M059J (cell line): Measurements from ENCODE around the gene PECR. TPM values are rescaled to one million over a fixed set of nuclear protein-coding genes. Genes with fewer than 3 reads are reported as not detected.
"Not testable (repeated sequence)": the region's sequence is repeated elsewhere in the genome, so short reads cannot be mapped to it uniquely, and the experiment has no call there.

Experiments
- DNase-seq: peaks from one replicate; pipeline ENCODE4 v3.0.0-alpha.2; 2012; ENCODE audit warnings: low read depth
- total RNA-seq: library from RNA; depleted of rRNA; stranded (reverse); fragments of >200 nt; shearing (Covaris generic); gene quantifications from 2 replicates; pipeline ENCODE4 v1.2.3, GENCODE V29; 2014

The PECR gene
- total RNA-seq, 1 experiment from 2014 or later, result 9.0 TPM

DNA sequence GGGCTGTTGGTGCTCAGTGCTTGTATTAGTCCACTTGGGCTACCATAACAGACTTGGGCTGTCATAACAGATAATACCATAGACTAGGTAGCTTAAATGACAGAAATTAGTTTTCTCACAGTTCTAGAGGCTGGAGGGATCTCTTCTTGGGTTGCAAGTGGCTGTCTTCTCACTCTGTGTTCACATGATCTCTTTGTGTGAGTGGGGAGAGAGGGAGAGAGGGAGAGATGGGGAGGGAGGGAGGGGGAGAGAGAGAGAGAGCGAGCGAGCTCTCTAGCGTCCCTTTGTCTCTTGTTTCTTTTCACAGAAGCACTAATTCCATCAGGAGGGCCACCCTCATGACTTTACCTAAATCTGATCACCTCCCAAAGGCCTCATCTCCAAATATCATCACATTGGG is 23.1 kb upstream of the PECR start:
- DNase-seq, result no peak

DNA sequence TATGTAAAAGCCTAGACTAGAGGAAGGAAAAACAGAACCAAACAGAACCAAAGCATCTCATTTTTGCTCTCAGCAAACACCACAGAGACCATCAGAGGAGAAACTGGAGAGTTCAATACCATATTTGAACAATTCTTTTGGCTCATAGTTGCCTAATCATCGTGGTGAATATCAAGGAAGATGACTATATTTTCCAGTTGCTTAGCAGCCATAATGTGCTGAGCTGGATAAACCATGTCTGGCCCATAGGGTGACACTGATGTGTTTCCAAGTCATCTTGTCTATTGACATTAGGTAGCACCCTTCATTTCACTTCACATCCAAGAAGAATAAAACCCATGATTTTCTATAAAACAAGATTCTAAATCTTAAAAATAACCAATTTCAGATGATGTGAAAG is 21.6 kb upstream of the PECR start:
- DNase-seq, result no peak

DNA sequence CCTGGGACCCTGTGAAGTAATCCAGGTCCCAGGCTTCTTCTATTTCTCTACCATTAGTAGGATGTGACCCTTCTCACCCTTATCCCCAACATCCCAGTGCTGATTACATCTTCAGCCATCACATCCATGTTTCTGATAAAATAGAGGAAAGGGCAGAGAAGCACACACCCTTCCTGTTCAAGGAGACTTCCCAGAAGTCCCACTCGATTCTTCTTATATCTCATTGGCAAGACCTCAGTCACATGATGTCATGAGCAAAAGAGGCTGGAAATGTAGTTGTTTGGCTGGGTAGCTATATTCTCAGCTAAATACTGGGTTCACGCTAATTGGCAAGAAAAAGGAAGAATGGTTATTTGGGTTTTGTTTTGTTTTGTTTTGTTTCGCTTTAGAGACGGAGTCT is 19.5 kb upstream of the PECR start:
- no peak for DNase-seq

DNA sequence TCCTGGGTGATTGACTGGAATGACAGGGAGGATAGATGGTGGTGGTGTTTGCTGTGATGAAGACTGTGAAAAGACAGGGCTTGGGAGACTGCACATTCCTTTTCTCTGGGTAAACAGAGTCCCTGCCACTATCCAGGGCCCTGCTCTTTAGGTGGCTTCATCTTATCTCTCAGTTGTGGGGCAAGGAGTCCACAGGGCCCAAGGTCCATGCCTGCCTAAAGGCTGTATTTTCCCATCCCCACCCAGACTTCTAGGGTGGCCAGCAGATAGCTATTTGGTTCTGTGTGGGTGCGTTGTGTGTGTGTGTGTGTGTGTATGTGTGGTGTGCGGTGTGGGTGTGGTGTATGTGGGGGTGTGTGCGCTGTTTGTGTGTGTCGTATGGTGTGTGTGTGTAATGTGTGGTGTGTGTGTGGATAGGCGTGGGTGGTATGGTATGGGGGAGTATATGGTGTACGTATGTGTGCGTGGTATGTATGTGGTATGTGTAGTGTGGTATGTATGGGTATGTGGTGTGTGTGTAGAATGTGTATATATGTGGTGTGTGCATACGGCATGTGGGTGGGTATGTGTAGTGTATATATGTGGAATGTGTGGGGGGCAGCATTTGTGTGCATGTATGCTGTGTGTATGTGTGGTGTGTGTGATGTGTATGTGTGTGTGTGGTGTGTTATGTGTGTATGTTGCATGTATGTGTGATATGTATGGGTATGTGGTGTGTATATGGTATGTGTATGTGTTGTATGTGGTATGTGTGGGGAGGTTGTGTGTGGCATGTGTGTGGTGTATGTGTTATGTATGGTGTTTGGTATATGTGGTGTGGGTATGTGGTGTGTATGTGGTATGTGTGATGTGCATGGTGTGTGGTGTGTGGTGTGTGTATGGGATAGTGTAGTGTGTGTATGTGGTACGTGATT is 17.1 kb upstream of the PECR start:
- DNase-seq, result no peak

DNA sequence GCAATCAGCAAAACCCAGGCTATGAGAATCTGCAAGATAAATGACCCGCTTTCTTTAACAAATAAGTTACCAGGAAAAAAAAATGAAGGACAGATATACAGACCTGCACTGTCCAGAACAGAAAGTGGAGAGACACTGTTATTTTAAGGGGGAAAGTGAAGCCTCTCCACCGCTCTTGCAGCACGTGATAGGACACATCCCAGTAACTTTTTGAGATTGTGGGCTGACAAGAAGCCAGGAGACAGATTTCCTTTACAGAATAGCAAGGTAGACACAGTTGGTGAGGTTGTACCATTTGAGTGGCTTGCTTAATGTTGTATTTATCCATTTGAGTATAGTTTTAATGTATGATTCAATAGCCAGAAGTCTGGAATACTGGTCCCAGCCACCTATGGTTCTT is 13.1 kb upstream of the PECR start:
- no peak for DNase-seq

DNA sequence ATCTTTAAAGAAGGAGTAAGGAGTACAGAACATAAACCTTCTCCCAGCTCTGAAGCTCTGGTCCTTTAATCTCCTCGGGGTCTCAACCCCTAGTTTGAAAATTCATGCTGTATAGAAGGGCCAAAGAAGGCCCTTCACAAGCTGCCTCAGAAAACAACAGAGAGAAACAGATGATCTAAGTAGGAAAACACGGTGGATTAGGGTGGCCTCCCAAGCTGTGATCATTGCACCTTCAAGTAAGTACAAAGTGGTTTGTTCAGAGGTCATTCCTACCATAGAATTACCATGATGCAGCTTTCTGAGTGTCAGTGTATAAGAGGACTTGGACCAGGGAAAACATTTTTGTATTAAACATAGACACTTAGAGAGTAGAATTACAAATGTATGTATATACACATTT is 11.0 kb upstream of the PECR start:
- DNase-seq, result no peak

DNA sequence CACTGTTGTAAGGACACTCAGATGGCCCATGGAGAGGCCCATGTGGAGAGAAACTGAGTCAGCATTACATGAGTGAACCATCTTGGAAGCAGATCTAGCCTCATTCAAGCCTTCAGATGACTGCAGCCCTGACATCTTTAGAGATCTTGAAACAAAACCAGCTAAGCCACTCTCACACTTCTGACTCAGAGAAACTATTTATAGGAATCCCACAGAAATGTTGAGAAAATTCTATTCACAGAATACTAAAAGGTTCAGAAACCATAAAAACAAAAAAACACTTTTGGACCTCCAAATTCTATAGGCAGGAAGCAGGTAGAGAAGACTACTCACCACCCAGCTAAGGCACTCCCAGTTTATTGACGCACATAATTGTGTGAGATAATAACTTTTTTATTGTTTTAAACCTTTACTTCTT is 8.8 kb upstream of the PECR start:
- DNase-seq, result peak; percentile 22

DNA sequence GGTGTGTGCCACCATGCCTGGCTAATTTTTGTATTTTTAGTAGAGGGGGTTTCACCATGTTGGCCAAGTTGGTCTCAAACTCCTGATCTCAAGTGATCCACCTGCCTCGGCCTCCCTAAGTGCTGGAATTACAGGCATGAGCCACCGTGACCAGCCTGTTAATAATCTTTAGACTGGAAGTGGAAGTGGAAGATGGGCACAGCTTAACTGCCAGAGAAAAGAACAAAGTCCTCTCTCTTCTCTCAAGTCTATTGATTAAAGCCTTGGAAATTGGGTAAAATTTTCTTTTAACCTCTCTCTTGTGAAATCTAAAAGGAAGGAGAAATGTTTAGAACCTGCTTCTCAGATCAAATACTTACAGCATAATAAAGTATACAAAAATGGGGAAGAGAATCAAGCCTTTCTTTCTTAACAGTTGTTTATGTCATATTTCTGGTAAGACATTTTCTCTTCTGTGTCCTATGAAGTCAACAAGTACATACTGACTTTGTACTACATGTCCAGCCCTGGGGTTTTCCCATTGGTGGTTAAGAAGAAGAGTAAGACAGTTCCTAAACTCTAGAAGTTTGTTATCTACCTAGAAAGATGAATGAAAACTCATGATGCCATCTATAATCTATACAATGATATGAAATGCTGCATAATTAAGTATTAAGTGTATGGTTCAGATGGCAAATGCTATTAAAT is 4.7 kb upstream of the PECR start:
- no peak for DNase-seq

DNA sequence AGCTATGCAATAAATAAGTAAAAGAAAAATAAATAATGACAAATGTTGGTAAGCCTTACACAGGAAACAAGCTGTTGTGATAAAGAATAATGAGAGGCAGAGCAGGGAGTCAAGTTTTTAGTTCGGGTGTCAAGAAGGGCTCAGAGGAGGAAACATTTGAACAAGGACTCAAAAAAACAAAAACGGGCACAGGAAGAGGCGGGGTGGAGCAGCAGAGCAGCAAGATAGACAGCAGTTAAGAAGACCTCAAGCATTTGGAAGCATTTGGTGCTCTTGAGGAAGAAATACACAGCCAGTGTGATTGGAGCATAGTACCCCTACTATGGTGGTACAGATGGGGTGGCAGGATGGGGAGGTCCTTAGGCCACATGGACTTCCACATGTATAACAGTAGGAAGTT is 2.9 kb upstream of the PECR start:
- DNase-seq, result no peak

DNA sequence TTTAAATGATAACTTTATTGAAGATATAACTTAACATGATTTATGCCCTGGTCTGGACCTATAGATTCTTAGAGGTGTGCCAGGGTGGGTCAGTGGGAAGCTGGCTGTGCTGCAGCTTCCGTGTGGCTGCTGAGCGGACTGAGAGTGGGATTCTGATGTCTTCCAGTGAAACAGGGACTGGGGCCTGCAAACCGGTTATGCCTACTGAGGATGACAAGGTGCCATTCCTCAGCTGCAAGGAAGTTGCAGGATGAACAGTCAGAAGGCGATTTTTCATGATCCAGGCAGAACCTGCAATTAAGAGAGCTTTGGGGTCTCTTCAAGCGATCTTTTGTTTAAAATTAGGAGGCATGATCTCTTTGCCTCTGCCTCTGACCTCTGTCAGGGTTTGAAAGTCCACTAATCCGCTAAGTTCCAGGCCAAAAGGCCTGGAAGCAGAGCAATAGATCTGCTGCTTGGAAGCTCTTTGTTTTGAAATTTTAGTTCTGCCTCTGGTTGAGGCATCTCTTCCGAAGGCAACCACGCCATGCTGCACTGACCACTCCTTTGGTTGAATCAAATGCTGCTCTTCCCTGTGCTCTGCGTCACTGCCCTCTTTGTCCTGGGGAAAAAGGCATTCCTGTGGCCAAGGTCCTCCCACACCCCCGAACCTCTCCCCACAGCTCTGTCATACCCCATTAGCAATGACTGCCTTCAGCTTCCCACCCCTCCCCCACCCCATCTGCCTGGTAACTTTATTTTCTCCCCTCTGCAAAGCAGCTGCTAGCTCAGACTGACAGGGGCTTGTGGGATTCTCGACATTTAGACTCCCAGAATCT is 2.1 kb upstream of the PECR start:
- DNase-seq, result peak; percentile 83

DNA sequence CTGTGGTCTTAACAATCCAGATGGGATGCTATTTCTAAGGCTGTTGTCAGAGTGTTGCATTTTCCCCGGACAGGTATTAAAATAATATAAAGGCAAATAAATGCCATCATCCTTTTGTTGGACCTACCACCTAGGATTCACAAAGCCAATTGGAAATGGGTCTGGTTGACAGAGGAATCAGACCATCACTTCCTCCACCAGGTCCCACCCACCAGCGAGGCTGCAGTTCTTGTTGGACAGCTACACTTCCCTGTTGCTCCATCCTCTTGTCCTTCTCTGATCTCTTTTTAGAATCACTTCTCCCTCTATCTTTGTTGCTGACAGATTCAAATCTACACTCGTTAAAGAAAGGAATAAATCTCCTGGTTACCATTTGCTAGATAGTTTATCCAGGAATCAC is 1.2 kb upstream of the PECR start:
- DNase-seq, result no peak

DNA sequence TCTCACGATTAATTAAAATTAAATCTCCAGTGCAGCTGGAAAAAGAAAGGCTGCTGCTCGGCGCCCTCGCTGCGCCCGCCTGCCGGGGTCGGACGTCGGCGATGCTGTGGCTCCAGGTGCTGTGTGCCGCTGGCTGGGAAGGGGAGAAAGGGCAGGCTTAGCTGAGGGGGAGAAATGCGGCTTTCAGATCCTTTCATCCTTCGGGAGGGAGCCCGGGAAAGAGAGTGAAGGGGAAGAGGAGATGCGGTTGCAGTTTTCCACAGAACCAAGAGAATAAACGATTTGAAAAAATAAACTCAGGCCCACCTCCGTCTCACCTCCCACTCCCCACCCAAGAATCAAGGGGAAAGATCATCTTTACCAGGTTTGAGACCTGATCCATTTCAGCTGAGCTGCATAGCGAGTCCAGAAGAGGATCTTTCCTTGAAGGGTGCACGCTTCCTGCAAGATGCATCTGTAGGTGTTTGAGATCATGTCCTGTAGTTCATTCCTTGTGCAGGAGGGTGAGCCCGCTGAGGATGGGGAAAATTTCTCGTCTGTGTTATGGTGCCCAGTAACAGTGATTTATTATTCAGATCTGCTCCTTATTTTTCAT is 605 bp upstream of the PECR start:
- no peak for DNase-seq

DNA sequence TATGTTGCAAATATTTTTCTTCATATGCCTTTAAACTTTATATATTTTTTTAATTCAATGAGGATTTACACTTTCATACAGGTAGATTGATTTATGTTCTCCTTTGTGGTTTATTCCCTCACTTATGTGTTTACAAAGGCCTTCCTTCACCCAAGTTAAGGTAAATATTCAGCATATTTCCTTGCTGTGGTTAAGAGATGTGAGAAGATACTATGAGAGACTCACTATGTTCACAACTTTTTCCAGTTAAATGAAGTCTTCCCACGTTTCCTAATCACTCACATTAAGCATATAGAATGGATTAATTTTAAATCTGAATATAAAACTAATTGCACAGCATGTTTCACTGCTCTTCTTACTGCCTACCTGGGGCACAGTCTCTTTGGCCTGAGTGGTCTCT is 597 bp downstream of the PECR start:
- DNase-seq, result no peak

DNA sequence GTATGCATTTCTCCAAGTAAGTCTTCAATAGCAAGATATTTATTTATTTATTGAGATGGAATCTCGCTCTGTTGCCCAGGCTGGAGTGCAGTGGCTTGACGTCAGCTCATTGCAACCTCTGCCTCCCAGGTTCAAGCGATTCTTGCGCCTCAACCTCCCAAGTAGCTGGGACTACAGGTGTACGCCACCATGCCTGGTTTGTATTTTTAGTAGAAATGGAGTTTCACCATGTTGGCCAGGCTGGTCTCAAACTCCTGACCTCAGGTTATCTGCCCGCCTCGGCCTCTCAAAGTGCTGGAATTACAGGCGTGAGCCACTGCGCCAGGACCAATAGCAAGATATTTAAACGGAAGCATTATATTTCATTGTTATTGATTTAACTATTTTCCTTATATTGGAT is 1.6 kb downstream of the PECR start:
- DNase-seq, result not testable (repeated sequence)

DNA sequence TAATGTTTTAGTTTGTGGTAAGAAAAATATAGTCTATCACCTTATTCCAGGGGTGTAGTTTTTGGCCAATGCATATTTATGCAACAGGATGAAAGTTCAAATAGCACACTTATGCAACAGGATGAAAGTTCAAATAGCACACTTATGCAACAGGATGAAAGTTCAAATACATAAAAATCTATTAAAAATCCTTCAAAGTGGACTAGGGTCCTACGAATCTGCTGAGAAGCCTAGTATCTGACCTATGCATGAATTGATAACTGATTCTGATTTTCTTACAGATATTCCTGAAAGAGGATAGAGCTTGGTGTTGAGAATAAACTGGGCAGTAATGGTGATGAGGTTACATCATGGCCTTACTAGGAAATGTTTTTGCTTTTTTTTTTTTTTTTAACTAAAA is 2.8 kb downstream of the PECR start:
- DNase-seq, result no peak

DNA sequence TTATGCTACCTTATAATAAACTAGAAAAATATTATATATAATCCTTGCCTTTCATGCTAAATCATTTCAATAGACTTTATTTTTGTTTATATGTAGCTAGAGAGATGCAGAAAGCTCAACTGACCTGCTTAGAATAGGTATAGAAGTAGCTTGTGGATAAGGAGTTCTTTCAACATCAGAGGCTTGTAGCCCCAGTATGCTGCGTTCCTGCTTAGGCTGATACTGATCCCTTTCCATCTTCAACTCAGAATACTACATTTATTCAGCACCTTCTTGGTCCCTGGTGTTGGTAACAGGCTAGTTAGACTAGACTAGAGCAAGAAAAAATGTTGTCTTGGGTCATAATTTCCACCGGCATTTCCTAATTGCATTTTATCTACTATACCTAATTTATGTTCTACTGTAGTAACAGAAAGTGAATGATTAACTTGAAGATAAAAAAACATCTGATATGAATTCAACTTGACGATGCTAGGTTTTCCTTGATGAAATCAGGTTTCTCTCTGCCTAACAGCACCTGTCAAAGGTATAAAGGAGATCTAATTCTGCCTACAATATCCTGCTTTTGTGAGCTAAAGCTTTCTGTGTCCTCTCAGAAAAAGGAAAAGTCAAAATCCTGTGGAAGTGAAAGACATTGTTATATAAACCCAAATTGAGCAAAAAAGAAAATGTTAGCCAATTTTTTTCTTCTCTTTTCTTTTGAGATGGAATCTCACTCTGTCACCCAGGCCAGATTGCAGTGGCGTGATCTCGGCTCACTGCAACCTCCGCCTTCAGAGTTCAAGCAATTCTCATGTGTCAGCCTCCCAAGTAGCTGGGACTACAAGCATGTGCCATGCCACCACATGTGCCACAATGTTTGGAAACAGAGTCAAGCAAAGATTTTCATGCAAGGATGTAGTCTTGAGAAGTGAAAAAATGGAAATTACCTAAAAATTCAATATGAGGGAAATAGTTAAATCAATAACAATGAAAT is 5.8 kb downstream of the PECR start:
- DNase-seq, result no peak

DNA sequence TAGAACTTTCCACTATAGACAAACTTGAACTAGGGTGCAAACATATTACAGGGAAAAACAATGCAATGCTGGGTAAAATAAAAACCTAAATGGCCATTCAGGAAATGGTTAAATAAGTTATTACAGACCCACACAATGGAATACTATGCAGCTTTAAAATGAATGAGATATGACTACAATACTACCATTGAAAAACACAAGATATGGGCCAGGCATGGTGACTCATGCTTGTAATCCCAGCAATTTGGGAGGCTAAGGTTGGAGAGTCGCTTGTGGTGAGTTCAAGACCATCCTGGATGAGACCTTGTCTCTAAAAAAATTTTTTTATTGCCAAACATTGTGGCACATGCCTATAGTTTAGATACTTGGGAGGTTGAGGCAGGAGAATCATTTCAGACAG is 6.8 kb downstream of the PECR start:
- no peak for DNase-seq

DNA sequence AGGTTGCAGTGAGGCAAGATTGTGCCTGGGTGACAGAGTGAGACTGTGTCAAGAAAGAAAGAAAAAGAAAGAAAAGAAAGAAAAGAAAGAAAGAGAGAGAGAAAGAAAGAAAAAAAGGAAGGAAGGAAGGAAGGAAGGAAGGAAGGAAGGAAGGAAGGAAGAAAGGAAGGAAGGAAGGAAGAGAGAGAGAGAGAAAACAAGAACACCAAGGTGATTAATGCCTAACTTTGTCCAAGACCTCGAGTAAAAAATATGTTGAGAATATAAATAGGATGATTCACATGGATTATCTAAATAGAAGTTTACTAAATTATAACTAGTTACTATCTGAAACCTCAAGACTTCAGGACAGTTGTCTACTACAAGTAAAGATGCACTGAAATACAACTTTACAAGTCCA is 7.2 kb downstream of the PECR start:
- no peak for DNase-seq

DNA sequence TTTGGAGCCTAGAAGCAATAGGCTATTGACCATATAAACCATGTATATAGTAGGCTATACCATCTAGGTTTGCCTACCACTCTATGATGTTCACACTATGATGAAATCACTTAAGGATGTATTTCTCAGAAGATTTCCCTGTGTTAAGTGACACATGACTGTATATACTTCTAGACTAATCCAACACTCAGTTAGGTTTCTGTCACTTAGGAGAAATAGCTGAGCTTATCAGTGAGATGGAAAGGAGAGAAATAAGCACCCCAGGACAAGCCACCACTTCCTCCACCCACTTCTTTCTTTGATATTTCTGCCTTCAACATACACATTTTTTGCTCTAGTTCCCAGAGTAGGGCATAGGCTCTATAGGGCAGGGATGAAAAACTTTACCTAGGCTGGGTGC is 7.8 kb downstream of the PECR start:
- no peak for DNase-seq

DNA sequence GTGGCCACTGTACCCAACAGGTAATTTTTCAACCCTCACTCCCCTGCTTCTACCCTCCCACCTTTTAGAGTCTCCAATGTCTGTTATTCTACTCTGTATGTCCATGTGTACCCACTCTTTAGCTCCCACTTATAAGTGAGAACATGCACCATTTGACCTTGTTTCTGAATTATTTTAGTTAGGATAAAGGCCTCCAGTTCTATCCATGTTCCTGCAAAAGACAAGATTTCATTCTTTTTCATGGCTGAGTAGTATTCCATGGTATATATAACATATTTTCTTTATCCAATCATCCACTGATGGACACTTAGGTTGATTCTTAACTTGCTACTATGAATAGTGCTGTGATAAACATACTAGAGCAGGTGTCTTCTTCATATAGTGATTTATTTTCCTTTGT is 9.1 kb downstream of the PECR start:
- DNase-seq, result no peak
